ENCODE results near the gene SYNE2.

Gene SYNE2

GRCh38 chr14:63991833-63992232 lies 139.0 kb downstream of the SYNE2 start:
- DNase-seq (ENCODE audit: low read depth in 1 of 2, low spot score in 1 of 2): no peak
- Histone ChIP-seq H3K4me3 (replicated peaks; ENCODE audit: insufficient read depth, low read length) (no peak overlapping the region), H3K27ac (replicated peaks) (no peak overlapping the region), H3K27me3 (ENCODE audit: insufficient read depth, poor library complexity, severe bottlenecking) (no peaks in the 10 kb centered on the region)
- TF ChIP-seq GABPA (IDR thresholded peaks at IDR 0.05; ENCODE audit: low read depth) (no peak), SPI1 (IDR thresholded peaks at IDR 0.05; ENCODE audit: borderline replicate concordance, low read depth) (no peak), POLR2AphosphoS5 (IDR thresholded peaks at IDR 0.05; ENCODE audit: low read depth) (no peak), CTCF (IDR thresholded peaks at IDR 0.05; ENCODE audit: insufficient read depth, low read length) (no peak), REST (IDR thresholded peaks at IDR 0.05; ENCODE audit: insufficient replicate concordance, low read depth) (no peak)

GRCh38 chr14:63992858-63993257 lies 140.1 kb downstream of the SYNE2 start:
- Histone ChIP-seq H3K27ac (replicated peaks) (no peak overlapping the region), H3K4me3 (replicated peaks; ENCODE audit: insufficient read depth, low read length) (no peak overlapping the region), H3K27me3 (ENCODE audit: insufficient read depth, poor library complexity, severe bottlenecking) (no peaks in the 10 kb centered on the region)
- no peak for TF ChIP-seq SPI1 (IDR thresholded peaks at IDR 0.05; ENCODE audit: borderline replicate concordance, low read depth)
- TF ChIP-seq CTCF (IDR thresholded peaks at IDR 0.05; ENCODE audit: insufficient read depth, low read length): no peak
- no peak for TF ChIP-seq GABPA (IDR thresholded peaks at IDR 0.05; ENCODE audit: low read depth)
- TF ChIP-seq REST (IDR thresholded peaks at IDR 0.05; ENCODE audit: insufficient replicate concordance, low read depth): no peak
- no peak for TF ChIP-seq POLR2AphosphoS5 (IDR thresholded peaks at IDR 0.05; ENCODE audit: low read depth)
- no peak for DNase-seq (ENCODE audit: low read depth in 1 of 2, low spot score in 1 of 2)

GRCh38 chr14:63993992-63994391 lies 141.2 kb downstream of the SYNE2 start:
- Histone ChIP-seq H3K27me3 (ENCODE audit: insufficient read depth, poor library complexity, severe bottlenecking) (no peaks in the 10 kb centered on the region), H3K4me3 (replicated peaks; ENCODE audit: insufficient read depth, low read length) (no peak overlapping the region), H3K27ac (replicated peaks) (no peak overlapping the region)
- TF ChIP-seq CTCF (IDR thresholded peaks at IDR 0.05; ENCODE audit: insufficient read depth, low read length): no peak
- TF ChIP-seq REST (IDR thresholded peaks at IDR 0.05; ENCODE audit: insufficient replicate concordance, low read depth): no peak
- DNase-seq (ENCODE audit: low read depth in 1 of 2, low spot score in 1 of 2): no peak

Measured in HL-60 (cell line).